ENCODE data around the gene HPGDS.
"Not testable (repeated sequence)": the region's sequence is repeated elsewhere in the genome, so short reads cannot be mapped to it uniquely, and the experiment has no call there.

Gene HPGDS

GRCh38 chr4:94354474-94354896, 11.8 kb upstream of the HPGDS start:
- no peak for DNase-seq

GRCh38 chr4:94352996-94353395, 10.4 kb upstream of the HPGDS start:
- DNase-seq = no peak

GRCh38 chr4:94352163-94352562, 9.5 kb upstream of the HPGDS start:
- no peak for DNase-seq

GRCh38 chr4:94351319-94351718, 8.7 kb upstream of the HPGDS start:
- no peak for DNase-seq

- no peak for DNase-seq
Measured at GRCh38 chr4:94350095-94350494, 7.5 kb upstream of the HPGDS start.

- DNase-seq = no peak
Measured at GRCh38 chr4:94349193-94349592, 6.6 kb upstream of the HPGDS start.

GRCh38 chr4:94348666-94349065, 6.0 kb upstream of the HPGDS start:
- no peak for DNase-seq

GRCh38 chr4:94346541-94346940, 3.9 kb upstream of the HPGDS start:
- DNase-seq = no peak

GRCh38 chr4:94345969-94346368, 3.3 kb upstream of the HPGDS start:
- no peak for DNase-seq

- no peak for DNase-seq
Measured at GRCh38 chr4:94345266-94345665, 2.6 kb upstream of the HPGDS start.

- DNase-seq = no peak
Measured at GRCh38 chr4:94344457-94344856, 1.8 kb upstream of the HPGDS start.

- DNase-seq = no peak
Measured at GRCh38 chr4:94341481-94342370, 910 bp downstream of the HPGDS start.

GRCh38 chr4:94339779-94340178, 2.9 kb downstream of the HPGDS start:
- DNase-seq = no peak

- DNase-seq = no peak
Measured at GRCh38 chr4:94338681-94339351, 3.8 kb downstream of the HPGDS start.

GRCh38 chr4:94336791-94337190, 5.8 kb downstream of the HPGDS start:
- DNase-seq = not testable (repeated sequence)

GRCh38 chr4:94336303-94336702, 6.3 kb downstream of the HPGDS start:
- DNase-seq = no peak

GRCh38 chr4:94334962-94335361, 7.7 kb downstream of the HPGDS start:
- DNase-seq = no peak

GRCh38 chr4:94334476-94334875, 8.2 kb downstream of the HPGDS start:
- DNase-seq = no peak

- no peak for DNase-seq
Measured at GRCh38 chr4:94333866-94334265, 8.8 kb downstream of the HPGDS start.

GRCh38 chr4:94332983-94333590, 9.5 kb downstream of the HPGDS start:
- DNase-seq = no peak

GRCh38 chr4:94329933-94330332, 12.7 kb downstream of the HPGDS start:
- no peak for DNase-seq

GRCh38 chr4:94325835-94326234, 16.8 kb downstream of the HPGDS start:
- DNase-seq = no peak

- not testable (repeated sequence) for DNase-seq
Measured at GRCh38 chr4:94319927-94320326, 22.7 kb downstream of the HPGDS start.
